Stomach (tissue), 9 donors: ENCODE data around the gene TNS3. TPM values are rescaled to one million over a fixed set of nuclear protein-coding genes. Genes with fewer than 3 reads are reported as not detected.

ENCODE experiments used
- DNase-seq, 2 donors: peaks; one replicate each; pipeline versions ENCODE4 v3.0.0 to v3.0.0-alpha.2; 2013 to 2019
- H3K27ac ChIP-seq, 5 donors: fragments of 200-600 bp in 4 of 5; sonication (generic) in 4 of 5; one replicate each; pipeline ENCODE4 v1.5.1; 2013 to 2019; ENCODE audit warnings: mild to moderate bottlenecking in 1 of 5, moderate library complexity in 1 of 5
- H3K27me3 ChIP-seq, 3 donors: fragments of 200-600 bp; sonication (generic); one replicate each; pipeline ENCODE4 v1.5.1; 2017 to 2019; ENCODE audit warnings: mixed run types in 1 of 3
- H3K36me3 ChIP-seq, 4 donors: fragments of 200-600 bp; sonication (generic); 1 replicate in 3 of 4; 2 replicates in 1 of 4; pipeline ENCODE4 v1.5.1; 2016 to 2019
- H3K4me1 ChIP-seq, 4 donors: fragments of 200-600 bp; sonication (generic); one replicate each; pipeline ENCODE4 v1.5.1; 2016 to 2019
- H3K4me3 ChIP-seq, 4 donors: fragments of 200-600 bp; sonication (generic) in 3 of 4; one replicate each; pipeline ENCODE4 v1.5.1; 2016 to 2019; ENCODE audit warnings: mild to moderate bottlenecking in 1 of 4
- H3K9me3 ChIP-seq, 4 donors: fragments of 200-600 bp; sonication (generic); one replicate each; pipeline ENCODE4 v1.5.1; 2016 to 2019
- EP300 ChIP-seq: sonication (generic); formaldehyde crosslinking; IDR thresholded peaks from one replicate; pipeline ENCODE4 v1.6.1; 2017; ENCODE audit warnings: antibody characterized with exemption
- POLR2A ChIP-seq, 4 donors: fragments of 450-650 bp; IDR thresholded peaks; one replicate each; pipeline ENCODE4 v1.6.1; 2016; ENCODE audit warnings: antibody characterized with exemption in 4 of 4, control low read depth in 2 of 4, mild to moderate bottlenecking in 1 of 4, moderate library complexity in 1 of 4
- POLR2AphosphoS5 ChIP-seq, 3 donors: sonication (generic); formaldehyde crosslinking; IDR thresholded peaks; one replicate each; pipeline ENCODE4 v1.6.1; 2016; ENCODE audit warnings: antibody characterized with exemption in 3 of 3
- WGBS, 5 donors: extraction: QIAGEN DNeasy Blood & Tissue Kit in 3 of 5; methylation state at CpG; one replicate each; pipeline versions ENCODE4 v1.1.5 to v1.1.7; 2013 to 2018; 5-methylcytosine and 5-hydroxymethylcytosine counted together
- intact Hi-C: fragments of 100-400 bp; cut with DNase I; formaldehyde crosslinking; loops from one replicate; pipeline ENCODE4 v1.15.1; 2023; ENCODE audit warnings: low total_unique reads
- polyA plus RNA-seq, 3 donors: library from polyadenylated mRNA; stranded (reverse); fragments of 200-250 nt; gene quantifications; one replicate each; pipeline ENCODE4 v1.2.3, GENCODE V29; 2013
- total RNA-seq, 5 donors: library from RNA; depleted of rRNA; stranded (reverse); fragments of >200 nt; gene quantifications; one replicate each; pipeline versions ENCODE4 v1.1.0 to v1.2.3, GENCODE V29; 2014 to 2016
- TF ChIP-seq, protein P1 (sequence below), 7 experiments: fragments of 450-650 bp in 4 of 7; fragments of 200-600 bp in 3 of 7; sonication (generic) in 3 of 7; IDR thresholded peaks; one replicate each; pipeline ENCODE4 v1.5.1; 2016 to 2019; ENCODE audit warnings: antibody characterized with exemption in 7 of 7, control low read depth in 2 of 7, mild to moderate bottlenecking in 1 of 7
- donor health status: healthy with polysubstance abuse.
- donor health status: Bipolar disorder and iron deficiency.
- donor health status: healthy.

Gene TNS3
- total and polyA plus RNA-seq, 8 donors: 10.0 to 105 (median 41.0) TPM

DNA sequence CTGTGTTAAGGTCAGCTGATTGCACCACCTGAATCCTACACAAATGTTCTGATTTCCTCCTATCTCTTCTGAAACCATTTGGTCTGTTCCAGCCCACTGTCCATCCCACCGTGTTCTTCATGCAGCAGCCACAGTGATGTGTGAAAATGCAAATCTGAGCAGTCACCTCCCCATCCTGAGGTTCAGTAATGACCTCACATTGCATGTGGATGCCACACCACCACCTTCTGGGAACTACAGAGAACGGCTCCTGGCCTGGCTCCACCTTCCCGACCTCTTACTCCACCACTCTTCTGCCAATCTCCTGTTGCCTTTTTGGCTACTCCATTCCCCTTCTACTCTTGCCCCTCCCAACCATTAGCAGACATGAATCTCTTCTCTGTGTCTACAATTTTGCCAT, 244.4 kb downstream of the TNS3 start:
- TF ChIP-seq EP300: no peak
- TF ChIP-seq, protein P1, sequence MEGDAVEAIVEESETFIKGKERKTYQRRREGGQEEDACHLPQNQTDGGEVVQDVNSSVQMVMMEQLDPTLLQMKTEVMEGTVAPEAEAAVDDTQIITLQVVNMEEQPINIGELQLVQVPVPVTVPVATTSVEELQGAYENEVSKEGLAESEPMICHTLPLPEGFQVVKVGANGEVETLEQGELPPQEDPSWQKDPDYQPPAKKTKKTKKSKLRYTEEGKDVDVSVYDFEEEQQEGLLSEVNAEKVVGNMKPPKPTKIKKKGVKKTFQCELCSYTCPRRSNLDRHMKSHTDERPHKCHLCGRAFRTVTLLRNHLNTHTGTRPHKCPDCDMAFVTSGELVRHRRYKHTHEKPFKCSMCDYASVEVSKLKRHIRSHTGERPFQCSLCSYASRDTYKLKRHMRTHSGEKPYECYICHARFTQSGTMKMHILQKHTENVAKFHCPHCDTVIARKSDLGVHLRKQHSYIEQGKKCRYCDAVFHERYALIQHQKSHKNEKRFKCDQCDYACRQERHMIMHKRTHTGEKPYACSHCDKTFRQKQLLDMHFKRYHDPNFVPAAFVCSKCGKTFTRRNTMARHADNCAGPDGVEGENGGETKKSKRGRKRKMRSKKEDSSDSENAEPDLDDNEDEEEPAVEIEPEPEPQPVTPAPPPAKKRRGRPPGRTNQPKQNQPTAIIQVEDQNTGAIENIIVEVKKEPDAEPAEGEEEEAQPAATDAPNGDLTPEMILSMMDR (IDR thresholded peaks at IDR 0.05): no peak
- no peak for TF ChIP-seq POLR2A (IDR thresholded peaks at IDR 0.05)
- no peak for TF ChIP-seq POLR2AphosphoS5 (IDR thresholded peaks at IDR 0.05)
- H3K36me3 ChIP-seq: peaks cover 0 to 38% (median 17%) of the 10 kb centered on the region in 4 donors
- WGBS, 5 donors: 35 to 67% (median 56%) methylated on average over 3 of the region's 3 CpGs
- H3K27ac ChIP-seq: no peak overlapping the region
- peak in 1 of 2 donors; percentile 27 for DNase-seq
- H3K4me1 ChIP-seq: peaks cover 0 to 39% (median 14%) of the 10 kb centered on the region in 4 donors
- intact Hi-C loops: no loop called here
- H3K9me3 ChIP-seq: no peaks in the 10 kb centered on the region
- H3K27me3 ChIP-seq: no peaks in the 10 kb centered on the region
- H3K4me3 ChIP-seq: no peak overlapping the region

DNA sequence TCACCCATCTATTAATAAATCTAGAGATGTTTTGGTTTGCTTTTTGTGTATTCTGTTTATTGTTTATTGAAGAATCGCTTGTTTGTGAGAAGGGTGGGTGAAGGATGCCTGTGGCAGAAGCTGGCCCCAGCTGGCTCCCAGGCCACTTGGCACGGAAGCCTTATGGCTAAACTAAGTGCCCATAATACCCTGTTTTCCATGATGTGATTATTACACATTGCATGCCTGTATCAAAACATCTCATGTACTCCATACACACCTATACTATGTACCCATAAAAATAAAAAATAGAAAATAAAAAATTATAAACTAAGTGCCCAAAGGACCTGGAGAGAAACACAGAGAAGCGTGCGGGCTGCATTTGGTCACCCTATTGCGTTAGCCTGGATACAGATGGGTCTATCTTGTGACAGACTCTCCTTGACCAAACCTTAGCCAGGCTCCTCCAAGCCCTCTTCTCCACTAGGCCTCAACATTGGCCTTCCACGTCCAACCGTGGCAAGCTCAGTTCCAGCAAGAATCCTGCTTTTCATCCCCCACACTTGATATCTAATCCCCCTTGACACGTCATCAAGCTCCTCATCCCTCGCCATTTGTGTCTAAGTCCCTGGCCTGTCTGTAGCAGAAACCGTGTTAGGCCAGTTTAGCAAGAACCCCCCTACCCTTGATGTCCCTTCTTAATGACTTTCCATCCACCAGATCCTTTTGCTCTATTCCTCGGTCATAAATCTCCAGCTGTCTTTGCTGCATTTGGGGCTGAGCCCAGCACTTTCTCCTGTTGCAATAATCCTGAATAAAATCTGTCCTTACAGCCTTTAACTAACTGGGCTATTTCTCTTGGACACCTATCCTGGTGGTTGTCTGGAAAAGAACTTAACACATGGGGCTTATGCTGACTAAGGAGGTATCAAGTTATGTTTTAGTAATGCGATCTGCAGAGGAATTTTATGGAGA, 245.2 kb downstream of the TNS3 start:
- Histone ChIP-seq H3K4me1 (peaks cover 0 to 40% (median 14%) of the 10 kb centered on the region in 4 donors), H3K27me3 (no peaks in the 10 kb centered on the region), H3K27ac (peak overlapping the region in 3 of 5 donors; percentile 16 to 33 (median 23)), H3K9me3 (no peaks in the 10 kb centered on the region), H3K36me3 (peaks cover 0 to 36% (median 17%) of the 10 kb centered on the region in 4 donors), H3K4me3 (no peak overlapping the region)
- 85 to 91% (median 87%) methylated on average over 12 of the region's 12 CpGs for WGBS, 5 donors
- intact Hi-C loops: no loop called here
- no peak for TF ChIP-seq EP300
- TF ChIP-seq, protein P1 (IDR thresholded peaks at IDR 0.05): no peak
- TF ChIP-seq POLR2A (IDR thresholded peaks at IDR 0.05): no peak
- no peak for TF ChIP-seq POLR2AphosphoS5 (IDR thresholded peaks at IDR 0.05)
- no peak for DNase-seq

GRCh38 chr7:47335557-47336471, 246.1 kb downstream of the TNS3 start:
- no peak for DNase-seq
- Histone ChIP-seq H3K27me3 (no peaks in the 10 kb centered on the region), H3K4me1 (peaks cover 0 to 40% (median 14%) of the 10 kb centered on the region in 4 donors), H3K4me3 (no peak overlapping the region), H3K9me3 (no peaks in the 10 kb centered on the region), H3K36me3 (peaks cover 0 to 41% (median 18%) of the 10 kb centered on the region in 4 donors), H3K27ac (peak overlapping the region in 4 of 5 donors; percentile 16 to 54 (median 20))
- WGBS, 5 donors: 49 to 63% (median 52%) methylated on average over 10 of the region's 10 CpGs
- TF ChIP-seq EP300: no peak
- TF ChIP-seq POLR2AphosphoS5 (IDR thresholded peaks at IDR 0.05): peak in 1 of 3 donors; percentile 47
- TF ChIP-seq, protein P1 (IDR thresholded peaks at IDR 0.05): no peak
- no peak for TF ChIP-seq POLR2A (IDR thresholded peaks at IDR 0.05)
- intact Hi-C loops: no loop called here

- WGBS, 5 donors: 94 to 99% (median 97%) methylated on average over 6 of the region's 6 CpGs
- no peak for TF ChIP-seq EP300
- TF ChIP-seq POLR2A (IDR thresholded peaks at IDR 0.05): no peak
- TF ChIP-seq, protein P1 (IDR thresholded peaks at IDR 0.05): no peak
- TF ChIP-seq POLR2AphosphoS5 (IDR thresholded peaks at IDR 0.05): no peak
- no peak for DNase-seq
- Histone ChIP-seq H3K27me3 (no peaks in the 10 kb centered on the region), H3K4me1 (peaks cover 0 to 48% (median 14%) of the 10 kb centered on the region in 4 donors), H3K4me3 (no peak overlapping the region), H3K27ac (peak overlapping the region in 2 of 5 donors; percentile 16 to 54), H3K36me3 (peaks cover 0 to 45% (median 24%) of the 10 kb centered on the region in 4 donors), H3K9me3 (no peaks in the 10 kb centered on the region)
- intact Hi-C loops: no loop called here
Measured at GRCh38 chr7:47335071-47335470, 246.8 kb downstream of the TNS3 start.
